BJ (cell line): Measurements from ENCODE around the gene SORCS2. TPM values are rescaled to one million over a fixed set of nuclear protein-coding genes. Genes with fewer than 3 reads are reported as not detected.

Experiments
- CTCF ChIA-PET: fragments of 350-600 bp; formaldehyde crosslinking; extraction: SDS; loops from one replicate; lab custom pipeline; 2021; ENCODE audit warnings: antibody characterized with exemption, inconsistent platforms; lab: Yijun Ruan, JAX
- POLR2A ChIA-PET: fragments of 300-600 bp; sonication (Branson Sonifier 250); formaldehyde crosslinking; extraction: SDS; loops from one replicate; lab custom pipeline; 2021; ENCODE audit warnings: antibody characterized with exemption; lab: Charles Lee
- DNase-seq: peaks from one replicate; pipeline ENCODE4 v3.0.0-alpha.2; 2011; ENCODE audit warnings: low read depth
- H3K27me3 ChIP-seq: 2 replicates; pipeline ENCODE4 v1.6.0; 2011; ENCODE audit warnings: low read length; ENCODE audit not compliant: control insufficient read depth, insufficient read depth
- H3K36me3 ChIP-seq: 2 replicates; pipeline ENCODE4 v1.5.1; 2011; ENCODE audit warnings: low read length; ENCODE audit not compliant: control insufficient read depth, insufficient read depth
- H3K4me3 ChIP-seq: 2 replicates; pipeline ENCODE4 v1.5.1; 2011; ENCODE audit warnings: low read depth, mild to moderate bottlenecking, control low read depth, low read length
- CTCF ChIP-seq: IDR thresholded peaks from 2 replicates; pipeline ENCODE4 v1.5.1; 2011; ENCODE audit warnings: low read depth, mild to moderate bottlenecking, control low read depth, inconsistent platforms, low read length, moderate library complexity; ENCODE audit not compliant: insufficient read depth
- polyA plus RNA-seq: library from polyadenylated mRNA; depleted of rRNA; stranded (reverse); fragments of >200 nt; gene quantifications from 2 replicates; pipeline ENCODE4 v1.2.3, GENCODE V29; 2011

Gene SORCS2
- polyA plus RNA-seq, 1 experiment = 0.63 TPM

DNA sequence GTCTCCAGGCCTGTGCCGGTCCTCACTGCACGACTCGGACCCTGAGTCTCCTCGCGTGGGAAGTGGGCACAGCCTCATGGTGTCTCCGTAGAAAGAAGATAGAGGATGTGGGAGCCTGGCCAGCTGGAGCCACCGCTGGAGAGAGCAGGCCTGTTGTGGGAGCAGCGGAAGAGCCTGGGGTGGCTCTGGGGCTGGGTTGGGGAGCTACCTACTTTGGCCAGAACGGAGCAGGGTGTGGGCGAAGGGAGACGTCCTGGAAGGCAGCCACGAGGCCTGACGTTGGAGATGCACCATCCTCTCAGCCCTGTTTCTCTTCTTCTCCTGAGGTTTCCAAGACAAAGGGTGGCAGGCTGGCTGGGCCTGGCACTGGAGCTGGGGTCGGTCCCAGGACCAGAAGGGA, 93.8 kb downstream of the SORCS2 start:
- ChIA-PET CTCF (interaction anchor here (1.0 to 2.6 kb wide), 2 partner anchors 91 to 304 kb away, joined by 3 to 7 read pairs; no protein-coding TSS in a partner anchor), POLR2A (no interaction called here)
- no peaks in the 10 kb centered on the region for H3K36me3 ChIP-seq
- no peak overlapping the region for H3K4me3 ChIP-seq
- DNase-seq = no peak
- no peak for TF ChIP-seq CTCF
- H3K27me3 ChIP-seq = peaks cover 9% of the 10 kb centered on the region

- H3K36me3 ChIP-seq = no peaks in the 10 kb centered on the region
- peaks cover 9% of the 10 kb centered on the region for H3K27me3 ChIP-seq
- ChIA-PET CTCF (interaction anchor here (1.0 to 2.6 kb wide), 3 partner anchors 92 to 304 kb away, joined by 3 to 7 read pairs (median 3); partner anchors contain the start of gene SORCS2), POLR2A (no interaction called here)
- no peak for DNase-seq
- no peak for TF ChIP-seq CTCF
- no peak overlapping the region for H3K4me3 ChIP-seq
These were observed 94.5 kb downstream of the SORCS2 start for GRCh38 chr4:7286798-7287197.

- no peak overlapping the region for H3K4me3 ChIP-seq
- ChIA-PET CTCF (interaction anchor here (1.1 to 2.6 kb wide), 2 partner anchors 93 to 95 kb away, joined by 3 to 7 read pairs; partner anchors contain the start of gene SORCS2), POLR2A (no interaction called here)
- H3K27me3 ChIP-seq = peaks cover 9% of the 10 kb centered on the region
- DNase-seq = no peak
- TF ChIP-seq CTCF = no peak
- no peaks in the 10 kb centered on the region for H3K36me3 ChIP-seq
These were observed 95.1 kb downstream of the SORCS2 start for GRCh38 chr4:7287274-7287917.

- Histone ChIP-seq H3K4me3 (no peak overlapping the region), H3K27me3 (peaks cover 9% of the 10 kb centered on the region), H3K36me3 (no peaks in the 10 kb centered on the region)
- DNase-seq = no peak
- ChIA-PET POLR2A (no interaction called here), CTCF (interaction anchor here (1.1 to 2.6 kb wide), 2 partner anchors 93 to 96 kb away, joined by 3 to 7 read pairs; partner anchors contain the start of gene SORCS2)
- TF ChIP-seq CTCF = no peak
These were observed 95.6 kb downstream of the SORCS2 start for GRCh38 chr4:7287918-7288280.

- Histone ChIP-seq H3K27me3 (peaks cover 9% of the 10 kb centered on the region), H3K36me3 (no peaks in the 10 kb centered on the region), H3K4me3 (no peak overlapping the region)
- ChIA-PET POLR2A (no interaction called here), CTCF (interaction anchor here (1.2 to 2.8 kb wide), 3 partner anchors 9 to 97 kb away, joined by 4 to 11 read pairs (median 7); no protein-coding TSS in a partner anchor)
- TF ChIP-seq CTCF = no peak
- DNase-seq = no peak
These were observed 96.6 kb downstream of the SORCS2 start for GRCh38 chr4:7288751-7289523.
